Mucosa of stomach (tissue), 1 donor: Measurements from ENCODE around the gene ZFP3.
"Not testable (repeated sequence)": the region's sequence is repeated elsewhere in the genome, so short reads cannot be mapped to it uniquely, and the experiment has no call there.

Source experiments
- H3K27me3 ChIP-seq: one replicate; pipeline ENCODE4 v1.7.0; 2013; ENCODE audit warnings: mild to moderate bottlenecking, low read length; ENCODE audit not compliant: control insufficient read depth, insufficient read depth
- H3K36me3 ChIP-seq: one replicate; pipeline ENCODE4 v1.7.0; 2013; ENCODE audit warnings: low read length; ENCODE audit not compliant: control insufficient read depth, insufficient read depth
- H3K4me1 ChIP-seq: one replicate; pipeline ENCODE4 v1.7.0; 2013; ENCODE audit warnings: mild to moderate bottlenecking, low read length; ENCODE audit not compliant: control insufficient read depth, insufficient read depth
- H3K4me3 ChIP-seq: one replicate; pipeline ENCODE4 v1.7.0; 2013; ENCODE audit warnings: low read length
- H3K9ac ChIP-seq: one replicate; pipeline ENCODE4 v1.7.0; 2013; ENCODE audit warnings: mild to moderate bottlenecking, low read length, moderate library complexity
- H3K9me3 ChIP-seq: one replicate; pipeline ENCODE4 v1.7.0; 2013; ENCODE audit warnings: mild to moderate bottlenecking, low read length, moderate library complexity; ENCODE audit not compliant: control insufficient read depth
- donor health status: Pancreatic carcinoma.

Gene ZFP3

GRCh38 chr17:5136580-5137412 is 58.5 kb downstream of the ZFP3 start:
- H3K9ac ChIP-seq, H3K4me3 ChIP-seq, H3K4me1 ChIP-seq, H3K9me3 ChIP-seq, H3K36me3 ChIP-seq, H3K27me3 ChIP-seq: not testable (repeated sequence)

- not testable (repeated sequence) for H3K4me1 ChIP-seq, H3K27me3 ChIP-seq, H3K36me3 ChIP-seq, H3K9me3 ChIP-seq, H3K9ac ChIP-seq, H3K4me3 ChIP-seq
These were observed 59.4 kb downstream of the ZFP3 start for GRCh38 chr17:5137511-5138197.

- H3K4me3 ChIP-seq, H3K36me3 ChIP-seq, H3K9me3 ChIP-seq, H3K9ac ChIP-seq, H3K4me1 ChIP-seq, H3K27me3 ChIP-seq: not testable (repeated sequence)
These were observed 59.9 kb downstream of the ZFP3 start for GRCh38 chr17:5138198-5138544.

GRCh38 chr17:5138616-5139457 is 60.6 kb downstream of the ZFP3 start:
- no peaks in the 10 kb centered on the region for H3K36me3 ChIP-seq
- H3K9me3 ChIP-seq = no peaks in the 10 kb centered on the region
- H3K4me1 ChIP-seq = no peaks in the 10 kb centered on the region

GRCh38 chr17:5139458-5139732 is 61.1 kb downstream of the ZFP3 start:
- H3K9me3 ChIP-seq = no peaks in the 10 kb centered on the region
- no peaks in the 10 kb centered on the region for H3K36me3 ChIP-seq
- no peak overlapping the region for H3K9ac ChIP-seq
- H3K4me3 ChIP-seq = no peak overlapping the region
- no peaks in the 10 kb centered on the region for H3K27me3 ChIP-seq
- H3K4me1 ChIP-seq = no peaks in the 10 kb centered on the region

More at GRCh38 chr17:5138616-5139457, 60.6 kb downstream of the ZFP3 start:
- Histone ChIP-seq H3K9ac (no peak overlapping the region), H3K4me3 (no peak overlapping the region), H3K27me3 (no peaks in the 10 kb centered on the region)

- H3K4me1 ChIP-seq, H3K36me3 ChIP-seq, H3K9me3 ChIP-seq, H3K9ac ChIP-seq, H3K27me3 ChIP-seq, H3K4me3 ChIP-seq: not testable (repeated sequence)
These were observed 64.6 kb downstream of the ZFP3 start for GRCh38 chr17:5142877-5143276.
